Measurements from ENCODE around the gene LYZL6.

GRCh38 chr17:35936063-35936462 lies 7.5 kb downstream of the LYZL6 start:
- TF ChIP-seq ATF3 (IDR thresholded peaks at IDR 0.05; ENCODE audit: borderline replicate concordance, extremely low read depth, low read depth, low read length) = no peak
- no peak for TF ChIP-seq EZH2 (IDR thresholded peaks at IDR 0.05; ENCODE audit: borderline replicate concordance, control insufficient read depth, low read depth, low read length)
- TF ChIP-seq STAT1 (conservative IDR thresholded peaks at IDR 0.05) = no peak
